ENCODE results near the gene KCNE1. TPM values are rescaled to one million over a fixed set of nuclear protein-coding genes. Genes with fewer than 3 reads are reported as not detected.

The KCNE1 gene
- total RNA-seq, 4 donors from 2014 or later, result 0.82 to 2.3 (median 0.83) TPM; not detected in 1

GRCh38 chr21:34536820-34537219 is 24.8 kb upstream of the KCNE1 start:
- no peaks in the 10 kb centered on the region for H3K4me1 ChIP-seq
- 25 to 46% methylated on average over 2 of the region's 2 CpGs for WGBS, 2 donors
- no peaks in the 10 kb centered on the region for H3K9me3 ChIP-seq
- H3K27ac ChIP-seq, result no peak overlapping the region
- H3K27me3 ChIP-seq, result no peaks in the 10 kb centered on the region
- intact Hi-C loops (cut with DNase I), result no loop called here
- DNase-seq, result no peak
- H3K4me3 ChIP-seq, result no peak overlapping the region
- H3K36me3 ChIP-seq, result no peaks in the 10 kb centered on the region
- no peak for TF ChIP-seq POLR2A (IDR thresholded peaks at IDR 0.05)
- TF ChIP-seq CTCF (IDR thresholded peaks at IDR 0.05), result no peak

GRCh38 chr21:34536311-34536710 is 24.3 kb upstream of the KCNE1 start:
- H3K9me3 ChIP-seq, result no peaks in the 10 kb centered on the region
- H3K4me3 ChIP-seq, result no peak overlapping the region
- no peaks in the 10 kb centered on the region for H3K4me1 ChIP-seq
- H3K27ac ChIP-seq, result no peak overlapping the region
- H3K27me3 ChIP-seq, result no peaks in the 10 kb centered on the region
- TF ChIP-seq POLR2A (IDR thresholded peaks at IDR 0.05), result no peak
- no peak for TF ChIP-seq CTCF (IDR thresholded peaks at IDR 0.05)
- intact Hi-C loops (cut with DNase I), result no loop called here
- no peaks in the 10 kb centered on the region for H3K36me3 ChIP-seq
- 92 to 93% methylated on average over 8 of the region's 8 CpGs for WGBS, 2 donors
- no peak for DNase-seq

- Histone ChIP-seq H3K4me1 (no peaks in the 10 kb centered on the region), H3K27me3 (no peaks in the 10 kb centered on the region), H3K36me3 (no peaks in the 10 kb centered on the region), H3K9me3 (no peaks in the 10 kb centered on the region), H3K27ac (no peak overlapping the region), H3K4me3 (no peak overlapping the region)
- intact Hi-C loops (cut with DNase I), result no loop called here
- no peak for DNase-seq
- TF ChIP-seq POLR2A (IDR thresholded peaks at IDR 0.05) (no peak), CTCF (IDR thresholded peaks at IDR 0.05) (no peak)
- 81 to 98% methylated on average over 3 of the region's 3 CpGs for WGBS, 2 donors
Measured at GRCh38 chr21:34535886-34536285, 23.9 kb upstream of the KCNE1 start.

- Histone ChIP-seq H3K4me1 (no peaks in the 10 kb centered on the region), H3K27ac (no peak overlapping the region), H3K36me3 (no peaks in the 10 kb centered on the region), H3K4me3 (no peak overlapping the region), H3K27me3 (no peaks in the 10 kb centered on the region), H3K9me3 (no peaks in the 10 kb centered on the region)
- intact Hi-C loops (cut with DNase I), result no loop called here
- 56 to 90% methylated on average over 2 to 3 of the region's 4 CpGs for WGBS, 2 donors
- TF ChIP-seq CTCF (IDR thresholded peaks at IDR 0.05) (no peak), POLR2A (IDR thresholded peaks at IDR 0.05) (no peak)
- no peak for DNase-seq
Measured at GRCh38 chr21:34534522-34534921, 22.5 kb upstream of the KCNE1 start.

GRCh38 chr21:34533938-34534337 is 21.9 kb upstream of the KCNE1 start:
- H3K27me3 ChIP-seq, result no peaks in the 10 kb centered on the region
- H3K36me3 ChIP-seq, result no peaks in the 10 kb centered on the region
- TF ChIP-seq CTCF (IDR thresholded peaks at IDR 0.05), result no peak
- no peak for TF ChIP-seq POLR2A (IDR thresholded peaks at IDR 0.05)
- no peak for DNase-seq
- no peak overlapping the region for H3K4me3 ChIP-seq
- no peak overlapping the region for H3K27ac ChIP-seq
- H3K4me1 ChIP-seq, result no peaks in the 10 kb centered on the region
- H3K9me3 ChIP-seq, result no peaks in the 10 kb centered on the region
- 77 to 89% methylated on average over 3 of the region's 3 CpGs for WGBS, 2 donors
- intact Hi-C loops (cut with DNase I), result no loop called here
